Stimulated activated CD4-positive, alpha-beta T cell treated with anti-CD3 and anti-CD28 coated beads, Interleukin-15, amount 100 ng/mL, for 24 hours (primary cell): Measurements from ENCODE around the gene CST5.
"Not testable (repeated sequence)": the region's sequence is repeated elsewhere in the genome, so short reads cannot be mapped to it uniquely, and the experiment has no call there.

Experiments
- DNase-seq: peaks from one replicate; pipeline ENCODE4 v3.0.0-alpha.2; 2020

The CST5 gene

GRCh38 chr20:23832775-23833513 lies 46.6 kb downstream of the CST5 start:
- DNase-seq, result no peak

GRCh38 chr20:23831961-23832360 lies 47.6 kb downstream of the CST5 start:
- not testable (repeated sequence) for DNase-seq

DNA sequence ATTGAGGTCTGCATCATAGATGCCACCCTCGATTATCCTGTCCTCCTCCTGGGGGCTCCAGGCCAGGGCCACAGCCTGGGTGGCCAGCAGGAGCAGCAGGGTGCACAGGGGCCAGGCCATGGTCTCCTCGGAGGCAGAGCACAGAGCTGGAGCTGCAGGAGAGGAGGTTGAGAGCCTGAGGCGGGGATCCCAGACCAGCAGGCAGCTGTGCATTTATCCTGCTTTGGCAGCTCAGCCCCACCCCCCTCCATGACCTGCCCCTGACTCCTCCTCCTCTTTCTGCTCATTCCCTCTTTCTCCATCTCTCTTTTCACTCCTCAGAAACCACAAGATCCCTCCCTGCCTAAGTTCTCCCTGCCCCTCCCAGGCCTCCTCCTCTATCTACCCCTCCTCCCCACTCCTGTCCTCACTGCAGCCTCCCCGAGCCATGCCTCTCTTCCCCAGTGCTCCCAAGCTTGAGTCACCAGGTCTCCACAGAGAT lies 53.0 kb downstream of the CST5 start, which contains the start of gene CST2:
Gene CST2, minus strand, starts transcription at position 189 of the 481 bp plus-strand sequence. Its CDS starts 69 bp downstream, at position 120.
- no peak for DNase-seq
